Astrocyte of the spinal cord (primary cell): ENCODE measurements around the gene GDI1.
"Not testable (repeated sequence)": the region's sequence is repeated elsewhere in the genome, so short reads cannot be mapped to it uniquely, and the experiment has no call there.

Experiments used
- DNase-seq: peaks from one replicate; pipeline ENCODE4 v3.0.0; 2011; ENCODE audit warnings: low read depth, low spot score
- H3K4me3 ChIP-seq: 2 replicates; pipeline ENCODE4 v1.5.1; 2011; ENCODE audit warnings: low read depth, mild to moderate bottlenecking, low read length, moderate library complexity
- CTCF ChIP-seq: IDR thresholded peaks from 2 replicates; pipeline ENCODE4 v1.5.1; 2012; ENCODE audit warnings: low read depth, mild to moderate bottlenecking, low read length, inconsistent platforms
- in situ Hi-C: cut with HindIII; loops from 2 replicates; pipeline ENCODE4 v1.10.0; 2017; ENCODE audit warnings: low sequenced_read_pairs

GDI1 gene

GRCh38 chrX:154398668-154399526, 38.1 kb upstream of the GDI1 start:
- TF ChIP-seq CTCF: peak; percentile 79
- in situ Hi-C loops: no loop called here
- peak; percentile 87 for DNase-seq
- H3K4me3 ChIP-seq: peak overlapping the region; percentile 68

GRCh38 chrX:154399527-154400368, 37.2 kb upstream of the GDI1 start:
- DNase-seq: no peak
- H3K4me3 ChIP-seq: peak overlapping the region; percentile 68
- in situ Hi-C loops: no loop called here
- no peak for TF ChIP-seq CTCF

- in situ Hi-C loops, DNase-seq: not testable (repeated sequence)
- H3K4me3 ChIP-seq: peak overlapping the region; percentile 68
Observed at GRCh38 chrX:154400369-154400817, 36.6 kb upstream of the GDI1 start.

- H3K4me3 ChIP-seq: no peak overlapping the region
- TF ChIP-seq CTCF: no peak
- no peak for DNase-seq
- in situ Hi-C loops: no loop called here
Observed at GRCh38 chrX:154401045-154401799, 35.7 kb upstream of the GDI1 start.

- no peak for DNase-seq
- no peak overlapping the region for H3K4me3 ChIP-seq
- in situ Hi-C loops: no loop called here
- TF ChIP-seq CTCF: no peak
Observed at GRCh38 chrX:154401918-154402621, 34.9 kb upstream of the GDI1 start.

- H3K4me3 ChIP-seq: no peak overlapping the region
- no peak for DNase-seq
- in situ Hi-C loops: no loop called here
- TF ChIP-seq CTCF: no peak
Observed at GRCh38 chrX:154402622-154403127, 34.3 kb upstream of the GDI1 start.
